Activated CD8-positive, alpha-beta memory T cell treated with anti-CD3 and anti-CD28 coated beads for 36 hours (primary cell): ENCODE results near the gene ZNF730. TPM values are rescaled to one million over a fixed set of nuclear protein-coding genes. Genes with fewer than 3 reads are reported as not detected.

Experiments
- total RNA-seq, 2 experiments: library from RNA; stranded (reverse); gene quantifications; one replicate each; pipeline ENCODE4 v1.2.3, GENCODE V29; 2021

The ZNF730 gene
- total RNA-seq, 2 experiments from 2014 or later: 0.59 to 0.73 TPM

Other genes with a start within 250 kb of the ZNF730 start
- not detected for gene ZNF728, start 113.8 kb upstream of the ZNF730 start, total RNA-seq
- gene ZNF724, start 133.4 kb downstream of the ZNF730 start, total RNA-seq: 10 to 100 TPM; 12.2 to 12.5 TPM